ENCODE results near the gene ZNF622. TPM values are rescaled to one million over a fixed set of nuclear protein-coding genes. Genes with fewer than 3 reads are reported as not detected.
A peak's percentile ranks its signal among the peaks of the same experiment; 100 is the strongest.

The ZNF622 gene
- polyA plus RNA-seq, 3 donors from 2014 or later, result 56.9 to 57.8 (median 57.2) TPM

GRCh38 chr5:16464664-16465543 is 696 bp downstream of the ZNF622 start:
- peaks cover 12 to 34% (median 16%) of the 10 kb centered on the region in 3 donors for H3K36me3 Mint-ChIP-seq
- peaks cover 4 to 15% (median 9%) of the 10 kb centered on the region in 3 donors for H3K27me3 Mint-ChIP-seq (ENCODE audit: low read depth in 3 of 3)
- peak overlapping the region; percentile 95 to 99 (median 96) for H3K27ac Mint-ChIP-seq
- H3K4me3 Mint-ChIP-seq, result peak overlapping the region; percentile 96 to 99 (median 97)
- no peaks in the 10 kb centered on the region for H3K9me3 Mint-ChIP-seq
- H3K4me1 Mint-ChIP-seq, result peaks cover 78 to 97% of the 10 kb centered on the region in 2 donors
- no peak for DNase-seq

GRCh38 chr5:16464231-16464630 is 1.4 kb downstream of the ZNF622 start:
- Mint-ChIP-seq H3K27ac (peak overlapping the region; percentile 95 to 99 (median 96)), H3K4me1 (peaks cover 82 to 97% of the 10 kb centered on the region in 2 donors), H3K4me3 (peak overlapping the region; percentile 96 to 99 (median 97)), H3K9me3 (no peaks in the 10 kb centered on the region), H3K27me3 (ENCODE audit: low read depth in 3 of 3) (peaks cover 4 to 15% (median 9%) of the 10 kb centered on the region in 3 donors), H3K36me3 (peaks cover 12 to 34% (median 16%) of the 10 kb centered on the region in 3 donors)
- no peak for DNase-seq

- Mint-ChIP-seq H3K36me3 (peaks cover 12 to 42% (median 12%) of the 10 kb centered on the region in 3 donors), H3K9me3 (no peaks in the 10 kb centered on the region), H3K4me3 (peak overlapping the region in 3 of 5 donors; percentile 1 to 16 (median 2))
Observed at GRCh38 chr5:16461782-16462181, 3.8 kb downstream of the ZNF622 start.

GRCh38 chr5:16461026-16461425 is 4.6 kb downstream of the ZNF622 start:
- Mint-ChIP-seq H3K36me3 (peaks cover 16 to 49% (median 19%) of the 10 kb centered on the region in 3 donors), H3K9me3 (no peaks in the 10 kb centered on the region), H3K27me3 (ENCODE audit: low read depth in 3 of 3) (peaks cover 4 to 13% (median 7%) of the 10 kb centered on the region in 3 donors), H3K4me1 (peaks cover 83 to 95% of the 10 kb centered on the region in 2 donors), H3K27ac (peak overlapping the region in 3 of 6 donors; percentile 4 to 24 (median 22)), H3K4me3 (peak overlapping the region in 3 of 5 donors; percentile 1 to 21 (median 16))
- no peak for DNase-seq

More at GRCh38 chr5:16461782-16462181, 3.8 kb downstream of the ZNF622 start:
- H3K27me3 Mint-ChIP-seq (ENCODE audit: low read depth in 3 of 3), result peaks cover 4 to 15% (median 6%) of the 10 kb centered on the region in 3 donors
- DNase-seq, result no peak
- peaks cover 82 to 95% of the 10 kb centered on the region in 2 donors for H3K4me1 Mint-ChIP-seq
- peak overlapping the region in 3 of 6 donors; percentile 6 to 53 (median 30) for H3K27ac Mint-ChIP-seq

- Mint-ChIP-seq H3K27ac (peak overlapping the region in 4 of 6 donors; percentile 2 to 81 (median 42)), H3K27me3 (ENCODE audit: low read depth in 3 of 3) (peaks cover 0 to 4% (median 3%) of the 10 kb centered on the region in 3 donors), H3K4me3 (peak overlapping the region in 2 of 5 donors; percentile 0 to 5), H3K9me3 (no peaks in the 10 kb centered on the region), H3K36me3 (peaks cover 21 to 52% (median 25%) of the 10 kb centered on the region in 3 donors), H3K4me1 (peaks cover 85 to 95% of the 10 kb centered on the region in 2 donors)
- no peak for DNase-seq
Observed at GRCh38 chr5:16459451-16459850, 6.1 kb downstream of the ZNF622 start.

- H3K27ac Mint-ChIP-seq, result peak overlapping the region; percentile 1 to 64 (median 23)
- peaks cover 0 to 4% (median 3%) of the 10 kb centered on the region in 3 donors for H3K27me3 Mint-ChIP-seq (ENCODE audit: low read depth in 3 of 3)
- H3K4me3 Mint-ChIP-seq, result no peak overlapping the region
- DNase-seq, result no peak
- peaks cover 78 to 91% of the 10 kb centered on the region in 2 donors for H3K4me1 Mint-ChIP-seq
- H3K36me3 Mint-ChIP-seq, result peaks cover 19 to 46% (median 25%) of the 10 kb centered on the region in 3 donors
- H3K9me3 Mint-ChIP-seq, result no peaks in the 10 kb centered on the region
Observed at GRCh38 chr5:16457853-16458252, 7.7 kb downstream of the ZNF622 start.

- Mint-ChIP-seq H3K36me3 (peaks cover 19 to 46% (median 28%) of the 10 kb centered on the region in 3 donors), H3K4me3 (no peak overlapping the region), H3K4me1 (peaks cover 76 to 93% of the 10 kb centered on the region in 2 donors), H3K9me3 (no peaks in the 10 kb centered on the region), H3K27me3 (ENCODE audit: low read depth in 3 of 3) (peaks cover 0 to 4% (median 3%) of the 10 kb centered on the region in 3 donors), H3K27ac (peak overlapping the region; percentile 1 to 64 (median 23))
- DNase-seq, result no peak
Observed at GRCh38 chr5:16457451-16457850, 8.1 kb downstream of the ZNF622 start.

GRCh38 chr5:16456103-16456832 is 9.3 kb downstream of the ZNF622 start:
- peaks cover 19 to 44% (median 27%) of the 10 kb centered on the region in 3 donors for H3K36me3 Mint-ChIP-seq
- peak; percentile 48 to 61 (median 58) for DNase-seq
- H3K27me3 Mint-ChIP-seq (ENCODE audit: low read depth in 3 of 3), result peaks cover 0 to 4% (median 3%) of the 10 kb centered on the region in 3 donors
- H3K4me1 Mint-ChIP-seq, result peaks cover 67 to 93% of the 10 kb centered on the region in 2 donors
- H3K9me3 Mint-ChIP-seq, result no peaks in the 10 kb centered on the region
- H3K27ac Mint-ChIP-seq, result peak overlapping the region; percentile 56 to 92 (median 84)
- H3K4me3 Mint-ChIP-seq, result peak overlapping the region; percentile 40 to 72 (median 57)

GRCh38 chr5:16455668-16456067 is 9.9 kb downstream of the ZNF622 start:
- Mint-ChIP-seq H3K4me3 (peak overlapping the region; percentile 40 to 72 (median 57)), H3K27me3 (ENCODE audit: low read depth in 3 of 3) (peaks cover 0 to 4% (median 1%) of the 10 kb centered on the region in 3 donors), H3K36me3 (peaks cover 18 to 44% (median 31%) of the 10 kb centered on the region in 3 donors), H3K27ac (peak overlapping the region; percentile 56 to 92 (median 84)), H3K9me3 (no peaks in the 10 kb centered on the region), H3K4me1 (peaks cover 61 to 93% of the 10 kb centered on the region in 2 donors)
- no peak for DNase-seq

- H3K4me3 Mint-ChIP-seq, result peak overlapping the region in 2 of 5 donors; percentile 0 to 15
- peak overlapping the region in 3 of 6 donors; percentile 0 to 15 (median 3) for H3K27ac Mint-ChIP-seq
- H3K36me3 Mint-ChIP-seq, result peaks cover 26 to 52% (median 39%) of the 10 kb centered on the region in 3 donors
- peaks cover 0 to 4% (median 1%) of the 10 kb centered on the region in 3 donors for H3K27me3 Mint-ChIP-seq (ENCODE audit: low read depth in 3 of 3)
- no peak for DNase-seq
- H3K9me3 Mint-ChIP-seq, result no peaks in the 10 kb centered on the region
- peaks cover 54 to 88% of the 10 kb centered on the region in 2 donors for H3K4me1 Mint-ChIP-seq
Observed at GRCh38 chr5:16454686-16455085, 10.9 kb downstream of the ZNF622 start.

GRCh38 chr5:16453609-16454008 is 12.0 kb downstream of the ZNF622 start:
- peak overlapping the region in 1 of 6 donors; percentile 14 for H3K27ac Mint-ChIP-seq
- H3K27me3 Mint-ChIP-seq (ENCODE audit: low read depth in 3 of 3), result peaks cover 0 to 4% (median 1%) of the 10 kb centered on the region in 3 donors
- peaks cover 46 to 79% of the 10 kb centered on the region in 2 donors for H3K4me1 Mint-ChIP-seq
- no peak overlapping the region for H3K4me3 Mint-ChIP-seq
- H3K9me3 Mint-ChIP-seq, result no peaks in the 10 kb centered on the region
- no peak for DNase-seq
- H3K36me3 Mint-ChIP-seq, result peaks cover 26 to 61% (median 47%) of the 10 kb centered on the region in 3 donors

- Mint-ChIP-seq H3K4me3 (no peak overlapping the region), H3K36me3 (peaks cover 35 to 62% (median 43%) of the 10 kb centered on the region in 3 donors), H3K27me3 (ENCODE audit: low read depth in 3 of 3) (peaks cover 0 to 1% (median 0%) of the 10 kb centered on the region in 3 donors), H3K27ac (peak overlapping the region in 1 of 6 donors; percentile 53), H3K9me3 (no peaks in the 10 kb centered on the region), H3K4me1 (peaks cover 21 to 57% of the 10 kb centered on the region in 2 donors)
- DNase-seq, result no peak
Observed at GRCh38 chr5:16450163-16450562, 15.4 kb downstream of the ZNF622 start.

GRCh38 chr5:16446993-16447392 is 18.6 kb downstream of the ZNF622 start:
- Mint-ChIP-seq H3K9me3 (no peaks in the 10 kb centered on the region), H3K36me3 (peaks cover 31 to 49% (median 35%) of the 10 kb centered on the region in 3 donors), H3K4me3 (no peak overlapping the region), H3K27ac (peak overlapping the region in 1 of 6 donors; percentile 53), H3K4me1 (peaks cover 5 to 28% of the 10 kb centered on the region in 2 donors), H3K27me3 (ENCODE audit: low read depth in 3 of 3) (peaks cover 0 to 1% (median 0%) of the 10 kb centered on the region in 3 donors)
- DNase-seq, result no peak

Data from immature natural killer cell (primary cell).